Measurements from ENCODE around the gene CYB561. TPM values are rescaled to one million over a fixed set of nuclear protein-coding genes. Genes with fewer than 3 reads are reported as not detected.

CYB561 gene
- total and polyA plus RNA-seq, 10 of the 15 experiments (the other 5 are each of a cell fraction or from before 2014, with no cell fraction given), result 0.52 to 6.9 (median 2.5) TPM

- TF ChIP-seq NR2C2 (IDR thresholded peaks at IDR 0.05; ENCODE audit: borderline replicate concordance, control insufficient read depth, insufficient read length, low read depth) (no peak), POLR2A (IDR thresholded peaks at IDR 0.05; ENCODE audit: low read depth, low read length) (no peak)
Observed at GRCh38 chr17:63455417-63455816, 9.3 kb upstream of the CYB561 start (continued).

GRCh38 chr17:63454915-63455314, 8.8 kb upstream of the CYB561 start:
- Histone ChIP-seq H3K27ac (ENCODE audit: control insufficient read depth, insufficient read depth) (no peak overlapping the region), H3K4me1 (ENCODE audit: control insufficient read depth, insufficient read depth, low read length) (no peaks in the 10 kb centered on the region), H3K9ac (ENCODE audit: control insufficient read depth, insufficient read depth, low read length) (no peak overlapping the region), H3K4me3 (no peak overlapping the region), H3K79me2 (ENCODE audit: control insufficient read depth, insufficient read depth, low read length) (no peaks in the 10 kb centered on the region), H3K4me2 (ENCODE audit: control insufficient read depth, insufficient read depth) (no peak overlapping the region), H2AFZ (ENCODE audit: control insufficient read depth, low read depth, low read length) (no peak overlapping the region), H4K20me1 (ENCODE audit: control insufficient read depth, insufficient read depth) (no peaks in the 10 kb centered on the region), H3K9me3 (replicated peaks; ENCODE audit: control insufficient read depth, insufficient read depth, low read length) (no peaks in the 10 kb centered on the region), H3K27me3 (replicated peaks in 1 of 2; ENCODE audit: control insufficient read depth in 2 of 2, insufficient read depth in 2 of 2, low read length in 1 of 2) (no peaks in the 10 kb centered on the region), H3K36me3 (ENCODE audit: control insufficient read depth in 2 of 2, insufficient read depth in 2 of 2, low read length in 1 of 2) (no peaks in the 10 kb centered on the region)
- ChIA-PET SMC1A (ENCODE audit: uncharacterized antibody, unreplicated experiment) (interaction anchor here (1.5 kb wide), 1 partner anchor 158 kb away, joined by 5 read pairs; no protein-coding TSS in a partner anchor), CTCF (interaction anchor here (1.2 to 1.7 kb wide), 2 partner anchors 24 to 29 kb away, joined by 4 read pairs; no protein-coding TSS in a partner anchor), POLR2A (no interaction called here), RAD21 (ENCODE audit: unreplicated experiment) (no interaction called here)
- intact Hi-C loops (cut with micrococcal nuclease; ENCODE audit: unreplicated experiment) (no loop called here), in situ Hi-C loops (cut with MboI) (no loop called here)
- ATAC-seq (no peak), FAIRE-seq (no peak), DNase-seq (ENCODE audit: low read depth, low spot score) (no peak)
- BruUV-seq (replicated peaks), result no TSS peak
- 43% methylated on average over 5 of the region's 5 CpGs for WGBS (ENCODE audit: insufficient coverage, insufficient replicate concordance, low lambda C conversion rate, missing lambda C conversion rate)
- no peak for TF ChIP-seq RELA (IDR thresholded peaks at IDR 0.05; ENCODE audit: borderline replicate concordance, partially characterized antibody)
- TF ChIP-seq POU2F2 (IDR thresholded peaks at IDR 0.05; ENCODE audit: borderline replicate concordance, low read depth, low read length), result no peak
- no peak for TF ChIP-seq NFYB (IDR thresholded peaks at IDR 0.05; ENCODE audit: insufficient read depth, low read depth, low read length)
- no peak for TF ChIP-seq NR2C2 (IDR thresholded peaks at IDR 0.05; ENCODE audit: borderline replicate concordance, control insufficient read depth, insufficient read length, low read depth)
- no peak for TF ChIP-seq NFYA (IDR thresholded peaks at IDR 0.05; ENCODE audit: borderline replicate concordance, low read depth, low read length)
- TF ChIP-seq ZBTB40 (IDR thresholded peaks at IDR 0.05; ENCODE audit: borderline replicate concordance), result no peak
- no peak for TF ChIP-seq SPI1 (IDR thresholded peaks at IDR 0.05; ENCODE audit: borderline replicate concordance, insufficient read depth, low read depth, low read length)
- TF ChIP-seq GATAD2B (conservative IDR thresholded peaks at IDR 0.05; ENCODE audit: low read depth), result no peak
- no peak for TF ChIP-seq MLLT1 (IDR thresholded peaks at IDR 0.05)
- no peak for TF ChIP-seq HSF1 (IDR thresholded peaks at IDR 0.05; ENCODE audit: low read depth, low read length)
- no peak for TF ChIP-seq E4F1 (IDR thresholded peaks at IDR 0.05; ENCODE audit: borderline replicate concordance, partially characterized antibody)
- TF ChIP-seq JUNB (IDR thresholded peaks at IDR 0.05), result no peak

Data from GM12878 (cell line).